Left forelimb (tissue), 1 donor: ENCODE data around the gene TMEM131.

ENCODE experiments used
- DNase-seq: peaks from one replicate; pipeline ENCODE4 v3.0.0-alpha.2; 2018; ENCODE audit warnings: low spot score

TMEM131 gene

DNA sequence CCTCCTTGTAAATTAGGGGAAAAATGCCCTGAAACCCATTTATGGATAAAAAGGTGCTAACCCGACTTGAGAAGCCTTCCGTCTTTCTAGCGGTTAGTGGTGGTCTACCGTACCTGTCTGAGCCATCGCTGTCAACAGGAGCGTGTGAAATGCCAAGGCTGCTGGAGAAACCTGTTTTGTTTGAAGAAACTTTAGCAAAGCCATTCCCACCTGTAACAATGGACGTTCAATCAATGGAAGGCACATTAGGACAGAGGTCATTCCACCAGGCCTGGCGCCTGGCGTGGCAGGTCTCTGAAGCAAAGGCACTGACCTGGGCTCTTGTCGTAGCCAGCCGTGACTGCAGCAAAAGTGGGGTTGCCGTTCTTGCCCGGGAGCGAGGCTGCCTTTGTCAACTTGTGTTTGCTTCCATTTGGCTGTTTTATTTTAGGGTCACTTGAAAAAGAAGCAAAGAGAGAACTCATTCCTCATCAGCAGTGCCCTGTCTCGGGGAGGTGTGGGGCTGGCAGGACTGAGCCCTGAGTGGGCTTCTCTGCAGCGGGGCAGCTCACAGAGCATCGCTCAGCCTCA is 235.2 kb downstream of the TMEM131 start:
- no peak for DNase-seq

GRCh38 chr2:97759727-97760407 is 235.9 kb downstream of the TMEM131 start:
- no peak for DNase-seq

GRCh38 chr2:97758131-97758705 is 237.5 kb downstream of the TMEM131 start:
- no peak for DNase-seq

- no peak for DNase-seq
Observed at GRCh38 chr2:97757062-97757461, 238.7 kb downstream of the TMEM131 start.

DNA sequence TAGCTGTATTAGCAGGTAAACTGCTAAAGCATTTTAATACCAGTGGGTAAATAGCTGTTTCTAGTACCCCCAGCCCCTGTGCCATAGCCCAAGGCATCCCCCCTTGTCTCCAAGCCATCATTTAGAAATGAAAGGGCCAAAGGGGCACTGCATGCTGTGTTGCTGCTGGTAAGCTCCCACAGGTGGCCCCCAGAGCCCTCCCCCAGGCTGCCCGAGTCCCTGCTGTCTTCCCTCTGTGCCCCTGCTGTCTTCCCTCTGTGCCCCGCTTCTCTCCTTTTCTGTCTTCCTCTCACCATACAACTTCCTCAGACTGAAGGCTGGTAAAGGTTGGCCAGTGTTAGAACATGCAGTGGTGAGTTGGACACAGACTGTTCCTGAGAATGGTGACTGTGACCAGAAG is 240.3 kb downstream of the TMEM131 start:
- DNase-seq, result no peak

GRCh38 chr2:97754690-97755346 is 240.9 kb downstream of the TMEM131 start:
- no peak for DNase-seq

DNA sequence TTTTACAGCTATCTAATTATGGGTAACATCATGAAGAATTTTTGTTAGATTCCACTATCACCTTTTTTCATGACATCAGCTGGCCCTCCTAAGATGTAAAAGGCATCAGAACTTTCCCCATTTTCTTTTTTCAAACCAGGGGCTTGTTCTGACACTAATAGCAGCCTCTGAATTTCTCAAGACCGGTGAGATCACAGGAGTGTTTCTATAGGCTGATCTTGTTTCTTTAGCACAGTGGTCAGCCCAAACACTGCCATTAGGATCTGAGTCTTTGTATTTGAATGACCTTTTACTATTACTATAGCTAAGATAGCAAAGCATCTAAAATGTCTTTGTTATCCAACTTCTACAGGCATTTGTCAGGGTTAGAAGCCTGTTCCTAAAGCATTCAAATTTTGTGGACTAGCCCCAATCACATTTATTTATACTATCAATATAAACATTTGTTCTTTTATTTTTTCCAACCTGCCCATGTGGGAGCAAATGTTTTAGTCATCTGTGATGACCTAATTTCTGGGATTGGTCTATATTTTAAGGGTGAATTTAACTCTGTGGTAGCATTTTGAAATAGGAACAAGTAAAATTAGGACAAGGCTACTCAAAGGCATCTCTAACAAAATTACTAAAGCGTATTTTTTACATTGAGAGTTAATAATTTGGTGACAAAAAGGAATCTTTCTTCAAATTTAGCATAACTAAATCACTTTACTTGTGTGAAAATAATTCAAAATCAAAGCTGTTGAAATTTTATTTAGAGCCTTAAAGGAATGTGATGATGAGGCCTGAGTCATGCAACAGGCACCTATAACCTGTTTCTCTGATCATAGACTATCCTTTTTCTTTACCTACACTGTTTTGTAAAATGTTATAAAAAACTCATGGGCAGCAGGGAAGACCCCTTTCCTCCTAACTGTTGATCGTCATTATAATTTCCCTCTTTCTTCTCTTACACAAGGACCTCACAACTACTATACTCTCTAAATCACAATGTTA is 243.1 kb downstream of the TMEM131 start:
- DNase-seq, result no peak

- no peak for DNase-seq
Observed at GRCh38 chr2:97751752-97752151, 244.0 kb downstream of the TMEM131 start.

DNA sequence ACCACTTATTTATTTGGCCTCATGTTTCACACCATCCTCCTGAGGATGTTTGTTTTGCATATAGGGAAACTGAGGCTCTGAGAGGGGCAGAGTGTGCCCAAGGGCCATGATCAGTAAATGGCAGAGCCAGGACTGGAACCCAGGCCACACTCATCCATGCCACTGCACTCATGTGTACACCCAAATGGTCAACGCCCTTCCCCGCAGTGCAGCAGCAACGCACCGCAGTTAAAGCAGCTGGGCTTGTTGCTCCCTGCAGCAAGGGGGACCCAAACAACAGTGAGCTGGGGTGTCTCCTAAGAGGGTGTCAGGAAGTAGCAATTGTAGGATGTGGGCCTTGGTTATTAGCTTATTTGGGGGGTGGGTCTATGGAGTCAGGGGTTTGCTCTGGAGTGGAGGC is 245.7 kb downstream of the TMEM131 start:
- DNase-seq, result no peak

GRCh38 chr2:97749581-97749980 is 246.2 kb downstream of the TMEM131 start:
- no peak for DNase-seq

DNA sequence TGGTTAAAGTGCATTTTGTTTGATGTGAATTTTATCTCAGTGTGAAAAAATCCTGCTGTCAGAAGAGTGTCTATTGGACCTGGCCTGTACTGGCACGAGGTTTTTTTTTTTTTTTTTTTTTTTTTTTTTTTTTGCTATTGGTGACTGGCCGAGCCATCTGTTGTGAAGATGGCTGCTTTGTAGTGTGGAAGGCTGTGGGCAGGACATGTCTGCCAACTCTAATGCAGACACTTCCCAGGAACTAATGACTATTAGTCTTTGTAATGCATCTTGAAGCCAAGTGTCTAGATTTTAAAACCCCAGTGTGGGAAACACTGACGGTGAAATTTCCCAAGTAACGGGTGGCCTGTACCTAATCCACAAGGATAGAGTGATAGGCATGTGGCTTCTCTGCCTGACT is 248.0 kb downstream of the TMEM131 start:
- no peak for DNase-seq

- no peak for DNase-seq
Observed at GRCh38 chr2:97747285-97747684, 248.5 kb downstream of the TMEM131 start.

DNA sequence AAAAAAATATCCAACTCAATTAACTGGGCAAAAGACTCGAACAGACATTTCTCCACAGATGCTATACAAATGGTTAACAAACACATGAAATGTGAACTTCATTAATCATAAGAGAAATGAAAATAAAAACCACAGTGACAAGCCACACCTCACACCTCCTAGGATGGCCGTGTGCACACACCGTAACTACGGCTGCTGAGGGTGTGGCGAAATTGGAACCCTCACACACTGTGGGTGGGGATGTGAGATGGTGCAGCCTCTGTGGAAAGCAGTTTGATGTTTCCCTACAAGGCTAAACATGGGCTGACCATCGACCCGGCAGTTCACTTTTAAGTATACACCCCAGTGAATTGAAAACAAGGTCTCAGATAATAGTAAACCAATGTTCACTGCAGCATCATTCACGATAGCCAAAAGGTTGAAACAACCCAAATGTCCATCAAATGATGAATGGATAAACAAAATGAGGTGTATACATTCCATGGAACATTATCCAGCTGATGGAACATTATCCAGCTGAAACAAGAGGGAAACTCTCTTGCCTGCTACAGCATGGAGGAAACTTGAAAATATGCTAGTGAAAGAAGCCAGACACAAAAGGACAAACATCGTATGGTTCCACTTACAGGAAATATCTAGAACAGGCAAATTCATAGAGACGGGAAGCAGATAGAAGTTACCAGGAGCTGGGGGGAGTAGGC is 250.1 kb downstream of the TMEM131 start:
- no peak for DNase-seq

- no peak for DNase-seq
Observed at GRCh38 chr2:97743913-97744312, 251.8 kb downstream of the TMEM131 start.

DNA sequence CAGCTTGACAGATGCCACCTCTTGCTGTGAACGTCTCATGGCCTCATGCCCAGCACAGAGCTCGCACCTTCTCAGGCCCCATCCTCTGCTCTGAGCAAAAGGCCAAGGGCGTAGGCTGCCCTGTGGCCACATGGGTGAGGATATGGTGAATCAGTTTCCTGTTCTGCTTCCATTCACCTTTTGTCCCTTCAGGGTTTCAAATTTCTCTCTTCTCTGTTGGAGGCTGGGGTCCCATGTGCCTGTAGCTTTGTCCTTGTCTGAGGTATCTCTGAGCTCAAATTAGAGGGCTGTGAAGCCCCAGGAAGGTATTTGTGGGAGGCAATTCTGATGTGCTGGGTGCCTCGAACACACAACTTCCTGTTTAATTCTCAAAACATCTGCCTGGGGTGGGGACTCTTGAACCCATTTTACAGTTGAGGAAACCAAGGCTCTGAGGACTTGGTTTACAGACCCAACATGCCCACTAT is 253.3 kb downstream of the TMEM131 start:
- no peak for DNase-seq

- DNase-seq, result no peak
Observed at GRCh38 chr2:97741686-97742085, 254.1 kb downstream of the TMEM131 start.

DNA sequence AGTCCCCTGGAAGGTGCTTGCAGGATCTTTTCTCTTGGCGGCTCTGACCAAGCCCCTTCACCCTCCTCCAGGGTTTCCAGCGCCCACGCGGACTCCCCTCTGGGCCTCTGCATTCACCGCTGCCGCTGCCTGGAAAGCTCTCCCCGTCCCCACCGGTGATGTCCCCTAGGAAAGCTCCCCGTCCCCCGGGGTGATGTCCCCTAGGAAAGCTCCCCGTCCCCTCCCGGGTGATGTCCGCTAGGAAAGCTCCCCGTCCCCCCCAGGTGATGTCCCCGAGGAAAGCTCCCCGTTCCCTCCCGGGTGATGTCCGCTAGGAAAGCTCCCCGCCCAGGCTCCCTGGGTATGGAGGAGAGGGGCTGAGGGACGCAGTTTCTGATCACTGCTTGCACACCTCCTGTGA is 254.5 kb downstream of the TMEM131 start:
- DNase-seq, result no peak

GRCh38 chr2:97740590-97741182 is 255.1 kb downstream of the TMEM131 start:
- peak; percentile 63 for DNase-seq

DNA sequence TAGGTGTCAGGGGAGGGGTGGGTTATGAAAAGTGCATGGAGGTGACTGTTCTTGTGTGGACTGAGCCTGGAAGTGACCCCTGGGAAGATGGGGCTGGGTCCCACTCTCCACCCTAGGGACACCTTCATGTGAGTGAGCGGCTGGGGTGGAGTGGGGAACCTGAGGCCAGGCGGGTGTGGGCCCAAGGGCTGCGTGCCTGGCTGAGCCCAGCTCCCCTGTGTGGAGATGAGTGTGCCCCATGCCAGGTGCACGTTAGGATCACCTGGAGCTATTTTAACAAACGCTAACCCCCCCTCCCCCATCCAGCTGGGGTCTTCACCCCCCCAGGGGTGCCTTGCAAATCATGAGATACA is 255.9 kb downstream of the TMEM131 start:
- DNase-seq, result peak; percentile 31

- peak; percentile 49 for DNase-seq
Observed at GRCh38 chr2:97739020-97739892, 256.5 kb downstream of the TMEM131 start.
